D721Med (cell line): Measurements from ENCODE around the gene FGF5.

ENCODE experiments used
- DNase-seq: peaks from one replicate; pipeline ENCODE4 v3.0.0; 2011; ENCODE audit warnings: low spot score; ENCODE audit not compliant: insufficient read length
- FAIRE-seq: peaks from 2 replicates; lab custom pipeline; 2011; peaks lifted over from hg19 to GRCh38; lab: Jason Lieb, UNC
- CTCF ChIP-seq: IDR thresholded peaks from 2 replicates; pipeline ENCODE4 v1.5.1; 2012; ENCODE audit warnings: mild to moderate bottlenecking, control low read depth; ENCODE audit not compliant: insufficient read depth; ENCODE audit errors: missing control alignments

Gene FGF5

GRCh38 chr4:80263541-80264351, 2.7 kb upstream of the FGF5 start:
- FAIRE-seq (no peak), DNase-seq (no peak)

DNA sequence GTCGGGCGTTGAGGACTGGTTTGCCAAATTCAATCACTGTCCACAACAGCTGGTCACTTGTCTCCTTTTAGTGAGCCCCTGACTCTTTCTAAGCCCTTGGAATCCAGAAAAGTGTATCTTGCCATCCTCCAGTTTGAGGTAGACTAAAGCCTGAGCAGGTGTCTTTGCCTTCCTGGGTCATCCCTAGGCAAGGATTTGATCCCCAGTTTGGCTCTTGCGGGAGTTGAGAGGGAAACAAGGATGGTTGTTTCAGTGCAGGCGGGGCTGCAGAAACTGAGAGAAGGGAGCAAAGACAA, 2.2 kb upstream of the FGF5 start:
- TF ChIP-seq CTCF = no peak
- DNase-seq (no peak), FAIRE-seq (no peak)

More at GRCh38 chr4:80263541-80264351, 2.7 kb upstream of the FGF5 start:
- no peak for TF ChIP-seq CTCF

- no peak for DNase-seq
- TF ChIP-seq CTCF = no peak
- FAIRE-seq = no peak
These were observed 1.6 kb upstream of the FGF5 start for GRCh38 chr4:80264825-80265224.

GRCh38 chr4:80265571-80266252, 752 bp upstream of the FGF5 start:
- FAIRE-seq = no peak
- TF ChIP-seq CTCF = no peak
- DNase-seq = no peak

DNA sequence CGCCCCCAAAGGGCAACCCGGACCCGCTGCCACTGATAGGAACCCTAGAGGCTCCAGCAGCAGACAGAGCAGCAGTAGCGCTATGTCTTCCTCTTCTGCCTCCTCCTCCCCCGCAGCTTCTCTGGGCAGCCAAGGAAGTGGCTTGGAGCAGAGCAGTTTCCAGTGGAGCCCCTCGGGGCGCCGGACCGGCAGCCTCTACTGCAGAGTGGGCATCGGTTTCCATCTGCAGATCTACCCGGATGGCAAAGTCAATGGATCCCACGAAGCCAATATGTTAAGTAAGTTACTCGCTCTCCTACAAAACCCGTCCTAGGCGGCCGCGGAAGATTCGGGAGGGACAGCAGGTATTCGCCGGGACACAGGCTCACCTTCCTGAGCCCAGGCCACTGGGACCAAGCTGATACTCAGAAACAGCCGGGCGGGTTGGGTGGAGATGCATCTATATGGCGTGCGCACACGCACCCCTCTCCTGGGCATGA, 477 bp downstream of the FGF5 start:
- no peak for TF ChIP-seq CTCF
- DNase-seq = no peak
- no peak for FAIRE-seq

GRCh38 chr4:80268081-80268823, 1.8 kb downstream of the FGF5 start:
- DNase-seq = no peak

More at GRCh38 chr4:80268081-80268823, 1.8 kb downstream of the FGF5 start:
- no peak for FAIRE-seq
- no peak for TF ChIP-seq CTCF
